Colonic mucosa (tissue), 4 donors: ENCODE data around the gene IGSF22. TPM values are rescaled to one million over a fixed set of nuclear protein-coding genes. Genes with fewer than 3 reads are reported as not detected.

ENCODE experiments used
- DNase-seq: peaks from one replicate; pipeline ENCODE4 v3.0.0-alpha.2; 2020
- H3K27ac ChIP-seq: fragments of 200-600 bp; one replicate; pipeline ENCODE4 v1.8.0; 2021
- H3K27me3 ChIP-seq: fragments of 200-600 bp; one replicate; pipeline ENCODE4 v1.8.0; 2021
- H3K36me3 ChIP-seq: fragments of 200-600 bp; one replicate; pipeline ENCODE4 v1.8.0; 2021
- H3K4me1 ChIP-seq: fragments of 200-600 bp; one replicate; pipeline ENCODE4 v1.8.0; 2021; ENCODE audit warnings: mild to moderate bottlenecking
- H3K4me3 ChIP-seq: fragments of 200-600 bp; one replicate; pipeline ENCODE4 v1.8.0; 2021
- H3K9ac ChIP-seq, 2 donors: one replicate each; pipeline ENCODE4 v1.7.0; 2013; ENCODE audit warnings: control low read depth in 2 of 2, low read depth in 2 of 2, low read length in 2 of 2
- H3K9me3 ChIP-seq: fragments of 200-600 bp; one replicate; pipeline ENCODE4 v1.8.0; 2021
- intact Hi-C: fragments of 100-400 bp; cut with DNase I; formaldehyde crosslinking; loops from one replicate; pipeline ENCODE4 v1.14.1; 2022
- total RNA-seq, 2 donors: library from RNA; stranded (reverse); fragmentation: NEBNext Ultra II Directional in 1 of 2; extraction: Animal tissue kit (Norgen Biotek cat#: 25700) in 1 of 2; gene quantifications; one replicate each; pipeline ENCODE4 v1.2.1, GENCODE V29; 2021
- TF ChIP-seq, protein P1 (sequence below): fragments of 200-600 bp; IDR thresholded peaks from one replicate; pipeline ENCODE4 v1.8.0; 2022; ENCODE audit warnings: antibody characterized with exemption, mild to moderate bottlenecking
- donor health status: healthy.
- donor health status: DM: no; HTN: no; CAD: no.
- donor health status: DM: no; HTN: no; CAD: no.

IGSF22 gene
- total RNA-seq, 2 donors from 2014 or later = 0.42 to 1.3 TPM

DNA sequence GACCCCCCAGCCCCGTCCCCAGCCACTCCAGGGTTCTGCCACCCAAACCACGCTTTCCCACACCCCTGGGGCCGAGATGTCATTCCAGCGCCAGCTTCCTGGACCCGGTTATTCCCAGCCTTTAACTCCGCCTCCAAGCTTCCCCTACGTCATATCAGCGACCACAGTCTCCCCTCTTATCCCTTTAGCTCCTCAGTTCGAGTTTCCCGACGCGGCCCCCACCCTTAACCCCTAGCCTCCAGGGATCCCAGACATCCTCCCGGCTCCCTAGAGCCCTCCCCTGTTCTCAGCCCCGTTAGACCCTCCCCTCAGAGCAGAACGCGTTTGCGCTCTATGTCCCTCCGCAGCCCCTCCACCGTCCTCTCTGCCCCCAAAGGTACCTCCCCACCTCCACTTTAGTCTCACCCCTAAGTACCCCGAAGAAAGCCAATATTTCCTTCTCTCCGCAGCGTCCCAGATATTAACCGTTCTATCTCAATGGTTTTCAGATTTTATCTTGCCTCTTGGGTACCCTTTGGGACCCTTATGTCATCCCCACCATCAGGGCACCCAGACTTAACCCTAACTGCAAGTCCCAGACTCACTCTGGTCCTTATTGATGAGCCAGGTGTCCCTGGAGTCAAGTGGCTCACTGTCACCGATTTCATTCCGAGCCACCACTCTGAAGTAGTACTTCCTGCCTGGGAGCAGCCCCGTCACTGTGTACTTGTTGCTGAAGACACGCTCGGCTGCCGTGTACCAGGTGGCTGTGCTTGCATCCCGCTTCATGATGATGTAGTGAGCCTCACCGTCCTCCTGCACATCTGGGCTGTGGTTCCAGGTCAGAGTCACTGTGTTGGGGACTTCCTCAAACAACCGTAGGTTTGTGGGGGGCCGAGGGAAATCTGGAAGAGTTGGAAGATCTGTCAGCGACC lies 19.4 kb downstream of the IGSF22 start:
- peak overlapping the region; percentile 53 to 54 for H3K9ac ChIP-seq
- intact Hi-C loops = no loop called here

DNA sequence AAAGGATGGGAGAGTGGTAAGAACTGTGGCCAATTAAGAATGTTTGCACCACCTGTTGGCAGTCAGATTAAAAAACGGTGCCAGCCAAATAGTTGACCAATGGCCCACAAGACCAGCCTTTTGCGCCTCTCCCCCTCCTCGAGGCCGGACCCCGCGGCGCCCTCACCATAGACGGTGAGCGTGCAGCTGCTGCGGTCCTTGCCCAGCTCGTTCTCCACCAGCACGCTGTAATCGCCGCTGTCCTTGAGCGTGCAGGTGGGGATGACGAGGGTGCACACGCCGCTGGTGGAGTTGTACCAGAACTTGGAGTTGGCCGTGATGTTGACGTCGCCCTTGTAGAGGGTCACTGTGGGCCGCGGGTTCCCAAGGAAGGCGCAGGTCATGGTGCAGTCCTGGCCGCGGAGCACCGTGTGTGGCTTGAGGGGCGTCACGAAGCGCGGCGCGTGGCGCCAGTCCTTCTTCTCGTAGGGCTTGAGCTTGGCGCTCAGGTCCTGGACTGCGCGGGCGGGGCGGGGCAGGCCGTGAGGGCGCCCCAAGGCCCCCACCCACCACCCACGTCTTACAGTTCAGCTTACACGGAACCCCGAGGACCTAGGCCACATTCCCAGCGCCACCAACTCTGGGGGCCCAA lies 20.2 kb downstream of the IGSF22 start:
- peak overlapping the region; percentile 52 to 53 for H3K9ac ChIP-seq
- H3K27ac ChIP-seq = no peak overlapping the region
- peak overlapping the region; percentile 43 for H3K4me3 ChIP-seq
- H3K4me1 ChIP-seq = peaks cover 4% of the 10 kb centered on the region
- intact Hi-C loops = no loop called here
- H3K27me3 ChIP-seq = no peaks in the 10 kb centered on the region
- DNase-seq = peak; percentile 41
- no peaks in the 10 kb centered on the region for H3K36me3 ChIP-seq
- H3K9me3 ChIP-seq = no peaks in the 10 kb centered on the region
- TF ChIP-seq, protein P1, sequence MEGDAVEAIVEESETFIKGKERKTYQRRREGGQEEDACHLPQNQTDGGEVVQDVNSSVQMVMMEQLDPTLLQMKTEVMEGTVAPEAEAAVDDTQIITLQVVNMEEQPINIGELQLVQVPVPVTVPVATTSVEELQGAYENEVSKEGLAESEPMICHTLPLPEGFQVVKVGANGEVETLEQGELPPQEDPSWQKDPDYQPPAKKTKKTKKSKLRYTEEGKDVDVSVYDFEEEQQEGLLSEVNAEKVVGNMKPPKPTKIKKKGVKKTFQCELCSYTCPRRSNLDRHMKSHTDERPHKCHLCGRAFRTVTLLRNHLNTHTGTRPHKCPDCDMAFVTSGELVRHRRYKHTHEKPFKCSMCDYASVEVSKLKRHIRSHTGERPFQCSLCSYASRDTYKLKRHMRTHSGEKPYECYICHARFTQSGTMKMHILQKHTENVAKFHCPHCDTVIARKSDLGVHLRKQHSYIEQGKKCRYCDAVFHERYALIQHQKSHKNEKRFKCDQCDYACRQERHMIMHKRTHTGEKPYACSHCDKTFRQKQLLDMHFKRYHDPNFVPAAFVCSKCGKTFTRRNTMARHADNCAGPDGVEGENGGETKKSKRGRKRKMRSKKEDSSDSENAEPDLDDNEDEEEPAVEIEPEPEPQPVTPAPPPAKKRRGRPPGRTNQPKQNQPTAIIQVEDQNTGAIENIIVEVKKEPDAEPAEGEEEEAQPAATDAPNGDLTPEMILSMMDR = no peak

More for the DNA sequence above, 19.4 kb downstream of the IGSF22 start:
- H3K4me1 ChIP-seq = peaks cover 4% of the 10 kb centered on the region
- TF ChIP-seq, protein P1 = no peak
- no peaks in the 10 kb centered on the region for H3K36me3 ChIP-seq
- no peaks in the 10 kb centered on the region for H3K9me3 ChIP-seq
- no peaks in the 10 kb centered on the region for H3K27me3 ChIP-seq
- H3K4me3 ChIP-seq = peak overlapping the region; percentile 43
- peak; percentile 75 for DNase-seq
- H3K27ac ChIP-seq = no peak overlapping the region

DNA sequence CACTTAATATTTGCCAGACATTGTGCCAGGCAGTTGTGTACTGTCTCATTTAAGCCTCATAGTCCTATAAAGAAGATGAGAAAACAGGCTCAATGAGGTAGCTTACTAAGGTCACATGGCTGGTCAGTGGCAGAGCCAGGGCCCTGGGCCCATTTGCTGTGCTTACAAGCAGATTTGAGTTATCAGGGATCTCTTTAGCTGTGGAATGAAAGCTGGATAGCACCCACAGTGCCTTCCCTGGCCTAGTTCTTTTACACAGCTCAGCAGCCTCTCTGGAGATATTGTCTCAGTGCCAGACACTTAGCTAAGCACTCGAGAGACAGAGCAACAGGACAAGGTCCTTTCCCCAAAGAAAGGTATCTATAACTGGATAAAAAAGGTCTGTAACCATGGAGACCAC lies 21.3 kb downstream of the IGSF22 start:
- DNase-seq = no peak
- Histone ChIP-seq H3K36me3 (no peaks in the 10 kb centered on the region), H3K9ac (no peak overlapping the region), H3K4me3 (no peak overlapping the region), H3K4me1 (peaks cover 4% of the 10 kb centered on the region), H3K27me3 (no peaks in the 10 kb centered on the region), H3K27ac (no peak overlapping the region), H3K9me3 (no peaks in the 10 kb centered on the region)
- TF ChIP-seq, protein P1 = no peak
- intact Hi-C loops = no loop called here

DNA sequence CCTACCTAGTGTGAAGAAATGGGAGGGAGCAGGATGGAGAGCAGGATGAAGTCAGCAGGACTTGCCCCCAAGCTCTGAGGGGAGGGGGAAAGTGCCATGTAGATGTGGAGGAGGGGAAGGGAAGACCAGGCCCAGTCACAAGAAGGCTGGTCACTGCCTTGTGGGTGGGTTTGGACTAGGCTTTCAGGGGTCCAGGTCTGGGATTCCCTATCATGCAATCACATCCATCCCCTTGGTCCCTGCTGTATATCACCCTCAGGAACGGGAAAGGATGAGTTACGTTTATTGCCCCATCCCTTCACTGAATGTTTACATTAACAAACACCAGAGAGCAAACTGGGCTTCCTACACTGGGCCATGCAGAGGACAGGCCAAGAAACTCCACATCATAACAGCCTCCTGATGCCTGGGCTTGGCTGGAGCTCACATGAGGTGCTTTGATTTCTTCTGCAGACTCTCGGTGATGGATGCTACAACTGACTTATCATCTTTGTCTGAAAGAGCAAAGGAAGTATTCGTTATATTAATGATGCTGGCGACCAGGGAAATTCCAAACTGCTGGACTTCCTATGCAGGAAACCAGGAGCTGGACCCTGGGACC lies 21.8 kb downstream of the IGSF22 start:
- intact Hi-C loops = no loop called here
- Histone ChIP-seq H3K36me3 (no peaks in the 10 kb centered on the region), H3K27me3 (no peaks in the 10 kb centered on the region), H3K9ac (no peak overlapping the region), H3K4me1 (peaks cover 4% of the 10 kb centered on the region), H3K9me3 (no peaks in the 10 kb centered on the region), H3K27ac (no peak overlapping the region), H3K4me3 (no peak overlapping the region)
- DNase-seq = no peak
- TF ChIP-seq, protein P1 = no peak

DNA sequence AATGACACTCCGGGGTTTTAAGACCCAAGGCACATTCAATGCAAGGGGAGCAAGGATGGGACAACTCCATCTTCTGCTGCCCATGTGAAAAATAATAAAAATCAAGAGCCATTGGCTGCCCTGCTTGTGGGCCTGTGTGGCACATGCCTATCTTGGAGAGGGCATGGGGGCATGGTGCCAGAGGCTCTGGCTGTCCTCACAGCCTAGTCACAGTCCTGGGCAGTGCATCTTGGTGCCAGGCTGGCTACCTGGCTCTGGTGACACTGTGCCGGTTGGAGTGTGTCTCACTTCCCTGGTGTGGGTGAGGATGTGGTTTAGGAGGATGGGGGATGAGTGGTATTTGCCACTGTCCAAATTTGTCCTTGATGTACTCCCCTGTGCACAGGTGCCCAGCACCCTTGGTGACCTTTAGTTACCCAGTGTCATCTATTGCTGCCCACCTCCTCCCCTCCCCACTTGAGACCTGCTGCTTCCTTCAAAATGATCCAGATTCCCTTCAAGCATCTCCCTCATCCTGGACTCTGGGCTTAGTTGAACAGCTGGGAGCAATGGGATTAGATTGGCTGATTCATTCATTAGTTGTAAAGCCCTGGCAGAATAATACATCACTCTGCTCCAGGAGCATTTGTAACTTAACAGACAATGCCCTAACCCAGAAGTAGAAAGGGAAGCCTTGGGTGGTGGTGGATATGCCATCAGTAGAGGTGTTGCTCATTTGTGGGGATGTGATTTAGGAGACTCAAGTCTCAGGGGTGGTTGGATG lies 22.8 kb downstream of the IGSF22 start:
- Histone ChIP-seq H3K9me3 (no peaks in the 10 kb centered on the region), H3K27me3 (no peaks in the 10 kb centered on the region), H3K9ac (no peak overlapping the region), H3K36me3 (no peaks in the 10 kb centered on the region), H3K4me3 (no peak overlapping the region), H3K4me1 (peaks cover 4% of the 10 kb centered on the region), H3K27ac (no peak overlapping the region)
- no peak for DNase-seq
- intact Hi-C loops = no loop called here
- TF ChIP-seq, protein P1 = no peak
